GM12865 (cell line): Measurements from ENCODE around the gene ARHGAP4.

Source experiments
- DNase-seq: peaks from one replicate; pipeline ENCODE4 v3.0.0; 2010; ENCODE audit warnings: low read depth
- H3K4me3 ChIP-seq: 2 replicates; pipeline ENCODE4 v1.5.1; 2011; ENCODE audit warnings: mild to moderate bottlenecking, low read depth, low read length, control low read depth
- TF ChIP-seq, protein P1 (sequence below): IDR thresholded peaks from 2 replicates; pipeline ENCODE4 v1.5.1; 2011; ENCODE audit warnings: low read length, control low read depth, low read depth, inconsistent platforms; ENCODE audit not compliant: insufficient read depth; ENCODE audit errors: missing control alignments

The ARHGAP4 gene

GRCh38 chrX:153931748-153932147, 5.7 kb upstream of the ARHGAP4 start:
- DNase-seq = no peak
- no peak overlapping the region for H3K4me3 ChIP-seq
- TF ChIP-seq, protein P1, sequence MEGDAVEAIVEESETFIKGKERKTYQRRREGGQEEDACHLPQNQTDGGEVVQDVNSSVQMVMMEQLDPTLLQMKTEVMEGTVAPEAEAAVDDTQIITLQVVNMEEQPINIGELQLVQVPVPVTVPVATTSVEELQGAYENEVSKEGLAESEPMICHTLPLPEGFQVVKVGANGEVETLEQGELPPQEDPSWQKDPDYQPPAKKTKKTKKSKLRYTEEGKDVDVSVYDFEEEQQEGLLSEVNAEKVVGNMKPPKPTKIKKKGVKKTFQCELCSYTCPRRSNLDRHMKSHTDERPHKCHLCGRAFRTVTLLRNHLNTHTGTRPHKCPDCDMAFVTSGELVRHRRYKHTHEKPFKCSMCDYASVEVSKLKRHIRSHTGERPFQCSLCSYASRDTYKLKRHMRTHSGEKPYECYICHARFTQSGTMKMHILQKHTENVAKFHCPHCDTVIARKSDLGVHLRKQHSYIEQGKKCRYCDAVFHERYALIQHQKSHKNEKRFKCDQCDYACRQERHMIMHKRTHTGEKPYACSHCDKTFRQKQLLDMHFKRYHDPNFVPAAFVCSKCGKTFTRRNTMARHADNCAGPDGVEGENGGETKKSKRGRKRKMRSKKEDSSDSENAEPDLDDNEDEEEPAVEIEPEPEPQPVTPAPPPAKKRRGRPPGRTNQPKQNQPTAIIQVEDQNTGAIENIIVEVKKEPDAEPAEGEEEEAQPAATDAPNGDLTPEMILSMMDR = no peak

GRCh38 chrX:153931151-153931550, 5.1 kb upstream of the ARHGAP4 start:
- H3K4me3 ChIP-seq = no peak overlapping the region
- DNase-seq = no peak
- TF ChIP-seq, protein P1 = no peak

DNA sequence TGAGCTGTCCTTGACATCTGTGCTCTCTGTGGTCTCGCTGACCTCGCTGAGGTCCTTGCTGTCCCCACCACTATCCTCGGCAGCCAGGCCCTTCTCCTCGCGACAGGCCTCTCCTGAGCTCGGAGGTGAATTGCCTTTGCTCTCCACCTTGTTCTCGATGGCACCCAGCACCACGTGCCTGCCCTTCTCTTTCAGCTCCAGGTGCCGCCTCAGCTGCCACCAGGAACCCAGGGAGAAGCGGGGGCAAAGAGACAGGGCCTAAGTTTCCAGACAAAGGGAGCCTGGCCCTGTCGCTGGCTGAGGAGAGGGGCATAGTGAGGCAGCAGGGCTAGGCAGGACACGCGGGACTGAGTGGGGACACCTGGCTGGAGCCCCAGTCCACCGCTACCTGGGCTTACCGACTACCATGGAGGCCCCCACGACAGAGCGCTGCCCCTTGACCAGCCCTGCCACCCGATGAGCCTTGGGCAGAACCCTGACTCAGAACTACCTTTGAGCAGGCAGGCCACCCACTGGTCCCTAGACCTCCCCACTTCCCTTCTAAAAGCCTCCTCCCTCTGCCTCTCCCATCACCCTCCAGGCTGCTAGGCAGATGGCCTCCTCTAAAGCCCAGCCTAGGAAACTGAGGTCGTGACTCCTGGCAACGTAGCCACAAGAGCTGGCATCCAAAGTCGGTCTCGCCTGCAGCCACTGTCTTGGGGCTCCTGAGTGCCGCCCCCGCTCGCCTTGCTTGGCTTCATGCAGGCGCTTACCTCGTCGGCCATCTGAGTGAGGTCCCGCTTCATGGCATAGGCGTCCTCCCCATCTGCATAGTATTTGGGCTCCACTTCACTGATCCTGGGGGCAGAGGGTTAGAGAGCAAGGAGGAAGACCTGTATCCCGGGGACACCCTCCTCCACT, 4.2 kb upstream of the ARHGAP4 start:
- DNase-seq = no peak
- TF ChIP-seq, protein P1 = no peak
- no peak overlapping the region for H3K4me3 ChIP-seq

DNA sequence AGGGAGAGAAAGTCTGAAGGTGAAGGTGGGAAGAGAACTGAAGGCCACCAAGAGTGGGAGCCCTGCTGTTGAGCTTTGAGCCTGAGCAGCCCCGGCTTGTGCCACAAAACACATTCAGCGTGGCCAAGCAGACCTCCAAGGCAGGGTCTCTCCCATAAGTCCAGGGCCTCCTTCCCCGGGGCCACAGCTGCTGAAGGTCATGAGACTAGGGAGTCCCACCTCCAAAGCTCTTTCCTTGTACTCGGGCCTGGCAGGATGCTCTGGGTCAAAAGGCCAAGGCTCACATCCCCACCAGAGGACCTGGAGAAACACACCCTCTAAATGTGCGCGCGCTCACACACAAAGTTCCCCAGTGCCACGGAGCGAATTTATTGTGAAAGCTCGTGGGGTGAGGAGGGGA, 3.5 kb upstream of the ARHGAP4 start:
- DNase-seq = no peak
- H3K4me3 ChIP-seq = peak overlapping the region; percentile 64
- TF ChIP-seq, protein P1 = no peak

DNA sequence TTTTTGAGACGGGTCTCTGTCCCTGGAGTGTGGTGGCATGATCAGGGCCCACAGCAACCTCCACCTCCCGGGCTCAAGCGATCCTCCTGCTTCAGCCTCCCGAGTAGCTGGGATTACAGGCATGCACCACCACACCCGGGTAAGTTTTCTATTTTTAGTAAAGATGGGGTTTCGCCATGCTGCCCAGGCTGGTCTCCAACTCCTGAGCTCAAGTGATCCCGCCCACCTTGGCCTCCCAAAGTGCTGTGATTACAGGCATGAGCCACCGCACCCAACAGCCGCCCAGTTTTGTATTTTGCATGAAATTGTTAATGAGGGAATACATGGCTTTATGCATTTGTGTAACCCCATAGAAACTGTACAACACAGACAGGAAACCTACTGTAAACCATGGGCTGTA, 2.8 kb upstream of the ARHGAP4 start:
- no peak for DNase-seq
- TF ChIP-seq, protein P1 = no peak
- H3K4me3 ChIP-seq = peak overlapping the region; percentile 64

GRCh38 chrX:153927922-153928760, 2.1 kb upstream of the ARHGAP4 start:
- peak; percentile 99 for DNase-seq
- H3K4me3 ChIP-seq = peak overlapping the region; percentile 80
- TF ChIP-seq, protein P1 = no peak
